HepG2 (cell line): ENCODE data around the gene RHOT2. TPM values are rescaled to one million over a fixed set of nuclear protein-coding genes. Genes with fewer than 3 reads are reported as not detected.
A peak's percentile ranks its signal among the peaks of the same experiment; 100 is the strongest.

Source experiments
- AHR ChIP-seq: IDR thresholded peaks from 2 replicates; pipeline ENCODE4 v1.6.1; 2018; ENCODE audit warnings: missing genetic modification reagents, missing compliant biosample characterization
- ATM ChIP-seq: fragments of 450-650 bp; IDR thresholded peaks from 2 replicates; pipeline ENCODE4 v1.7.1; 2017; ENCODE audit warnings: mild to moderate bottlenecking, borderline replicate concordance
- FOXK1 ChIP-seq: sonication (generic); formaldehyde crosslinking; IDR thresholded peaks from 2 replicates; pipeline ENCODE4 v1.4.0; 2020; ENCODE audit warnings: low read depth, missing genetic modification reagents, borderline replicate concordance
- KDM5B ChIP-seq: sonication (generic); formaldehyde crosslinking; IDR thresholded peaks from 2 replicates; pipeline ENCODE4 v1.4.0; 2020; ENCODE audit warnings: missing genetic modification reagents, mild to moderate bottlenecking, borderline replicate concordance
- PHF20 ChIP-seq: sonication (generic); formaldehyde crosslinking; IDR thresholded peaks from 2 replicates; pipeline ENCODE4 v1.5.0; 2020; ENCODE audit warnings: mild to moderate bottlenecking, missing genetic modification reagents
- POGZ ChIP-seq: sonication (generic); formaldehyde crosslinking; IDR thresholded peaks from 2 replicates; pipeline ENCODE4 v1.4.0; 2020; ENCODE audit warnings: mild to moderate bottlenecking, missing genetic modification reagents
- POLR2AphosphoS2 ChIP-seq: IDR thresholded peaks from 2 replicates; pipeline ENCODE4 v1.6.1; 2011; ENCODE audit warnings: low read depth, low read length, improper control_type of control experiment
- RARA ChIP-seq: IDR thresholded peaks from 2 replicates; pipeline ENCODE4 v1.6.1; 2016; ENCODE audit warnings: missing genetic modification reagents, missing compliant biosample characterization
- SALL1 ChIP-seq: sonication (generic); formaldehyde crosslinking; IDR thresholded peaks from 2 replicates; pipeline ENCODE4 v1.8.0; 2022; ENCODE audit warnings: mild to moderate bottlenecking, missing genetic modification reagents
- ZC3H13 ChIP-seq: sonication (generic); formaldehyde crosslinking; IDR thresholded peaks from 2 replicates; pipeline ENCODE4 v1.8.1; 2023; ENCODE audit warnings: mild to moderate bottlenecking, missing genetic modification reagents, moderate library complexity
- ZFP37 ChIP-seq: sonication (generic); formaldehyde crosslinking; IDR thresholded peaks from 2 replicates; pipeline ENCODE4 v1.4.0; 2020; ENCODE audit warnings: missing genetic modification reagents, borderline replicate concordance
- ZNF224 ChIP-seq: sonication (generic); formaldehyde crosslinking; IDR thresholded peaks from 2 replicates; pipeline ENCODE4 v1.5.0; 2020; ENCODE audit warnings: mild to moderate bottlenecking, missing genetic modification reagents
- ZNF34 ChIP-seq: sonication (generic); formaldehyde crosslinking; IDR thresholded peaks from 2 replicates; pipeline ENCODE4 v1.4.0; 2020; ENCODE audit warnings: mild to moderate bottlenecking, missing genetic modification reagents, borderline replicate concordance
- ZNF354B ChIP-seq: sonication (generic); formaldehyde crosslinking; IDR thresholded peaks from 2 replicates; pipeline ENCODE4 v1.8.0; 2022; ENCODE audit warnings: mild to moderate bottlenecking, missing genetic modification reagents
- ZNF468 ChIP-seq: sonication (generic); formaldehyde crosslinking; IDR thresholded peaks from 2 replicates; pipeline ENCODE4 v1.8.0; 2022; ENCODE audit warnings: mild to moderate bottlenecking, moderate library complexity, missing genetic modification reagents
- ZNF7 ChIP-seq: IDR thresholded peaks from 2 replicates; pipeline ENCODE4 v1.6.1; 2016; ENCODE audit warnings: missing biosample characterization, missing genetic modification reagents
- ZNF790 ChIP-seq: sonication (generic); formaldehyde crosslinking; IDR thresholded peaks from 2 replicates; pipeline ENCODE4 v1.8.0; 2022; ENCODE audit warnings: missing genetic modification reagents, mild to moderate bottlenecking, borderline replicate concordance
- ZNF839 ChIP-seq: sonication (generic); formaldehyde crosslinking; IDR thresholded peaks from 2 replicates; pipeline ENCODE4 v1.4.0; 2020; ENCODE audit warnings: missing genetic modification reagents, mild to moderate bottlenecking, borderline replicate concordance
- ZSCAN25 ChIP-seq: sonication (generic); formaldehyde crosslinking; IDR thresholded peaks from 2 replicates; pipeline ENCODE4 v1.8.0; 2022; ENCODE audit warnings: mild to moderate bottlenecking, missing genetic modification reagents
- polyA plus RNA-seq, 8 experiments: library from polyadenylated mRNA; depleted of rRNA in 3 of 8; stranded (reverse) in 7 of 8; unstranded in 1 of 8; fragments of >200 nt; fragmentation: Illumina TruSeq in 4 of 8; extraction: Trizol in 4 of 8; gene quantifications; 2 replicates each; pipeline versions ENCODE4 v1.2.1 to v1.2.3, GENCODE V29; 2011 to 2016; ENCODE audit warnings: low read depth in 4 of 8, missing spikeins in 1 of 8, mixed read lengths in 1 of 8; ENCODE audit not compliant: insufficient read depth in 1 of 8
- total RNA-seq, 5 experiments: library from RNA; depleted of rRNA; stranded (reverse); fragments of >200 nt; fragmentation: Illumina TruSeq; extraction: Trizol; gene quantifications; 2 replicates each; pipeline ENCODE4 v1.2.3, GENCODE V29; 2016; ENCODE audit warnings: low read depth in 1 of 5
- TF ChIP-seq, protein P1 (sequence below): sonication (generic); formaldehyde crosslinking; IDR thresholded peaks from 2 replicates; pipeline ENCODE4 v1.4.0; 2020; ENCODE audit warnings: missing genetic modification reagents, mild to moderate bottlenecking, borderline replicate concordance
- TF ChIP-seq, protein P2 (sequence below): sonication (generic); formaldehyde crosslinking; IDR thresholded peaks from 2 replicates; pipeline ENCODE4 v1.5.0; 2020; ENCODE audit warnings: missing genetic modification reagents
- TF ChIP-seq, protein P3 (sequence below): sonication (generic); formaldehyde crosslinking; IDR thresholded peaks from 2 replicates; pipeline ENCODE4 v1.8.0; 2022; ENCODE audit warnings: missing genetic modification reagents, mild to moderate bottlenecking, inconsistent platforms, borderline replicate concordance
- TF ChIP-seq, protein P4 (sequence below): sonication (generic); formaldehyde crosslinking; IDR thresholded peaks from 2 replicates; pipeline ENCODE4 v1.4.0; 2020; ENCODE audit warnings: mild to moderate bottlenecking, low read depth, missing genetic modification reagents
- TF ChIP-seq, protein P5 (sequence below): sonication (generic); formaldehyde crosslinking; IDR thresholded peaks from 2 replicates; pipeline ENCODE4 v1.4.0; 2020; ENCODE audit warnings: mild to moderate bottlenecking, missing genetic modification reagents

RHOT2 gene
- total and polyA plus RNA-seq, 2 of the 13 experiments (the other 11 are each of a cell fraction or from before 2014, with no cell fraction given) = 63.6 to 76.9 TPM

DNA sequence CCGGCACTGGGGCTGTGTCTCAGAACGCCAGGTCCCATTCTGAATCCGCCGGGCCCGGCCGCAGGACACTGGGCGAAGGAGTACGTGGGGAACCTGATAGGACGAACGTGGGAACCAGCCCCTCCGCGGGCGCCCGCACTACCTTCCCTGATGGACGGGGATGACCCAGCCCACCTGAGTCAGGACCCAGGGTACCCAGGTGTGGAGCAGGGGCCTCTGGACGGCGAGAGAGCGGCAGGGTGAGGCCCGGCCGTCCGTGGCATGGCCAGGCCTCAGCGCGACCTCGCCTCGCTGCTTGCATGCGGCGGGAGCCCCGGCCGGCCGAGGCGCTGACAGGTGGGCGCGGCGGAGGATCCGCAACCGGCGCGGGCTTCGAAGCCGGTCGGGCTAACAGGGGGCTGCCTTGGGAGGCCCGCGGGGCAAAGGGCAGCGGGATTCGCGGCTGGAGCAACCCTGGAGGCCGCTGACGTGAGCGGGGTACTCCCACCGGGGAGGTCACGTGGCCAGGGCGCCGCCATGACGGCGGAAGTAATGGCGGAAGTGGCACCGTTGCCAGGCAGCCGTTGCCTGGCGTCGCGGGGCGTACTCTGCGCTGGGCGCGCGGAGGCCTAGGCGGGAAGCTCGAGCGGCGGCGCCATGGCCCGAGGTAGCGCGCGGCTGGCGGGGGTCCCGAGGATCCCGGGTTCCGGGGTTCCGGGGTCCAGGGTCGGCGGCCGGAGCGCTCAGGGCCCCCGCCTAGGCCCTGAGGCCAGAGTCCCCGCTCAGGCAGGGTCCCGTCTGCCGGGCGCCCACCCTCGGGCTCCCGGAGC is 18.9 kb upstream of the RHOT2 start, which contains the start of gene WDR90 (continued):
- TF ChIP-seq, protein P1, sequence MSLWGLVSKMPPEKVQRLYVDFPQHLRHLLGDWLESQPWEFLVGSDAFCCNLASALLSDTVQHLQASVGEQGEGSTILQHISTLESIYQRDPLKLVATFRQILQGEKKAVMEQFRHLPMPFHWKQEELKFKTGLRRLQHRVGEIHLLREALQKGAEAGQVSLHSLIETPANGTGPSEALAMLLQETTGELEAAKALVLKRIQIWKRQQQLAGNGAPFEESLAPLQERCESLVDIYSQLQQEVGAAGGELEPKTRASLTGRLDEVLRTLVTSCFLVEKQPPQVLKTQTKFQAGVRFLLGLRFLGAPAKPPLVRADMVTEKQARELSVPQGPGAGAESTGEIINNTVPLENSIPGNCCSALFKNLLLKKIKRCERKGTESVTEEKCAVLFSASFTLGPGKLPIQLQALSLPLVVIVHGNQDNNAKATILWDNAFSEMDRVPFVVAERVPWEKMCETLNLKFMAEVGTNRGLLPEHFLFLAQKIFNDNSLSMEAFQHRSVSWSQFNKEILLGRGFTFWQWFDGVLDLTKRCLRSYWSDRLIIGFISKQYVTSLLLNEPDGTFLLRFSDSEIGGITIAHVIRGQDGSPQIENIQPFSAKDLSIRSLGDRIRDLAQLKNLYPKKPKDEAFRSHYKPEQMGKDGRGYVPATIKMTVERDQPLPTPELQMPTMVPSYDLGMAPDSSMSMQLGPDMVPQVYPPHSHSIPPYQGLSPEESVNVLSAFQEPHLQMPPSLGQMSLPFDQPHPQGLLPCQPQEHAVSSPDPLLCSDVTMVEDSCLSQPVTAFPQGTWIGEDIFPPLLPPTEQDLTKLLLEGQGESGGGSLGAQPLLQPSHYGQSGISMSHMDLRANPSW (CRISPR knock-in tag) = peak; percentile 60; the same call in 1 of the 2 replicates
- TF ChIP-seq, protein P2, sequence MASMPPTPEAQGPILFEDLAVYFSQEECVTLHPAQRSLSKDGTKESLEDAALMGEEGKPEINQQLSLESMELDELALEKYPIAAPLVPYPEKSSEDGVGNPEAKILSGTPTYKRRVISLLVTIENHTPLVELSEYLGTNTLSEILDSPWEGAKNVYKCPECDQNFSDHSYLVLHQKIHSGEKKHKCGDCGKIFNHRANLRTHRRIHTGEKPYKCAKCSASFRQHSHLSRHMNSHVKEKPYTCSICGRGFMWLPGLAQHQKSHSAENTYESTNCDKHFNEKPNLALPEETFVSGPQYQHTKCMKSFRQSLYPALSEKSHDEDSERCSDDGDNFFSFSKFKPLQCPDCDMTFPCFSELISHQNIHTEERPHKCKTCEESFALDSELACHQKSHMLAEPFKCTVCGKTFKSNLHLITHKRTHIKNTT = no peak
- TF ChIP-seq ZSCAN25 = peak; percentile 49; the same call in 1 of the 2 replicates
- TF ChIP-seq ATM = no peak
- TF ChIP-seq, protein P3, sequence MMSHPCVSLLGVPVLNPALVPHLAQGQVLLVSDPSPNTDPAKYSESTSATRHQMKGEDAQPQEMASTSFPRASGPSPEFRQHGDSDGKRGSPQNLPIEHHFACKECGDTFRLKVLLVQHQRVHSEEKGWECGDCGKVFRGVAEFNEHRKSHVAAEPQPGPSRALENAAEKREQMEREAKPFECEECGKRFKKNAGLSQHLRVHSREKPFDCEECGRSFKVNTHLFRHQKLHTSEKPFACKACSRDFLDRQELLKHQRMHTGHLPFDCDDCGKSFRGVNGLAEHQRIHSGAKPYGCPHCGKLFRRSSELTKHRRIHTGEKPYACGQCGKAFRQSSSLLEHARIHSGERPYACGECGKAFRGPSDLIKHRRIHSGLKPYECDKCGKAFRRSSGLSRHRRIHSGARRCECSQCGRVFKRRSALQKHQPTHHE (CRISPR knock-in tag) = peak; percentile 86; the same call in 1 of the 2 replicates
- peak; percentile 92 for TF ChIP-seq POGZ (CRISPR knock-in tag)
- no peak for TF ChIP-seq ZFP37 (CRISPR knock-in tag)
- peak; percentile 94; the same call in 1 of the 2 replicates for TF ChIP-seq ZNF354B
- TF ChIP-seq FOXK1 (CRISPR knock-in tag) = peak; percentile 71; the same call in 1 of the 2 replicates
- peak; percentile 85 for TF ChIP-seq PHF20 (CRISPR knock-in tag)
- TF ChIP-seq ZNF7 = no peak; the same call in 1 of the 2 replicates
- TF ChIP-seq ZNF468 = 0 out of 2 replicates have a peak, but pooled peaks have one; percentile 19
- TF ChIP-seq, protein P4, sequence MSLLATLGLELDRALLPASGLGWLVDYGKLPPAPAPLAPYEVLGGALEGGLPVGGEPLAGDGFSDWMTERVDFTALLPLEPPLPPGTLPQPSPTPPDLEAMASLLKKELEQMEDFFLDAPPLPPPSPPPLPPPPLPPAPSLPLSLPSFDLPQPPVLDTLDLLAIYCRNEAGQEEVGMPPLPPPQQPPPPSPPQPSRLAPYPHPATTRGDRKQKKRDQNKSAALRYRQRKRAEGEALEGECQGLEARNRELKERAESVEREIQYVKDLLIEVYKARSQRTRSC (CRISPR knock-in tag) = no peak
- TF ChIP-seq, protein P5, sequence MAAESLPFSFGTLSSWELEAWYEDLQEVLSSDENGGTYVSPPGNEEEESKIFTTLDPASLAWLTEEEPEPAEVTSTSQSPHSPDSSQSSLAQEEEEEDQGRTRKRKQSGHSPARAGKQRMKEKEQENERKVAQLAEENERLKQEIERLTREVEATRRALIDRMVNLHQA = no peak
- 0 out of 2 replicates have a peak, but pooled peaks have one; percentile 39 for TF ChIP-seq ZNF790 (CRISPR knock-in tag)
- no peak; the same call in 1 of the 2 replicates for TF ChIP-seq POLR2AphosphoS2
- TF ChIP-seq AHR (CRISPR knock-in tag) = no peak; the same call in 1 of the 2 replicates
- TF ChIP-seq KDM5B = peak; percentile 97
- peak; percentile 63 for TF ChIP-seq RARA (CRISPR knock-in tag)
- TF ChIP-seq ZC3H13 (CRISPR knock-in tag) = peak; percentile 98
- no peak for TF ChIP-seq ZNF34 (CRISPR knock-in tag)
- TF ChIP-seq ZNF839 (CRISPR knock-in tag) = no peak
- TF ChIP-seq ZNF224 = peak; percentile 95; the same call in 1 of the 2 replicates
- peak; percentile 91 for TF ChIP-seq SALL1
